Natural killer cell (primary cell): ENCODE results near the gene GFRA1. TPM values are rescaled to one million over a fixed set of nuclear protein-coding genes. Genes with fewer than 3 reads are reported as not detected.

Experiments used
- ATAC-seq, 3 donors: fragments of 150-1000 bp in 2 of 3; fragments of 200-7000 bp in 1 of 3; cut with Tn5 transposase; 1 replicate in 1 of 3; 2 replicates in 2 of 3; pipeline ENCODE4 v1.10.0; 2021; ENCODE audit warnings: mild to moderate bottlenecking in 2 of 3, moderate library complexity in 2 of 3
- DNase-seq, 2 donors: peaks; one replicate each; pipeline versions ENCODE4 v3.0.0 to v3.0.0-alpha.2; 2013 to 2021; ENCODE audit warnings: mixed read lengths in 1 of 2
- H3K27ac ChIP-seq: one replicate; pipeline ENCODE4 v1.5.1; 2013; ENCODE audit warnings: mild to moderate bottlenecking, low read length
- H3K27me3 ChIP-seq: one replicate; pipeline ENCODE4 v1.6.1; 2013; ENCODE audit warnings: low read length; ENCODE audit not compliant: control insufficient read depth, insufficient read depth
- H3K36me3 ChIP-seq: one replicate; pipeline ENCODE4 v1.6.1; 2013; ENCODE audit warnings: low read length; ENCODE audit not compliant: control insufficient read depth, insufficient read depth
- H3K4me1 ChIP-seq: one replicate; pipeline ENCODE4 v1.6.1; 2013; ENCODE audit warnings: low read length; ENCODE audit not compliant: control insufficient read depth, insufficient read depth
- H3K4me3 ChIP-seq: one replicate; pipeline ENCODE4 v1.5.1; 2013; ENCODE audit warnings: low read length
- H3K9me3 ChIP-seq: one replicate; pipeline ENCODE4 v1.6.1; 2013; ENCODE audit warnings: low read length; ENCODE audit not compliant: control insufficient read depth, insufficient read depth
- H3K27ac Mint-ChIP-seq, 2 donors: one replicate each; pipeline ENCODE4 v1.8.0; 2022; ENCODE audit warnings: mild to moderate bottlenecking in 2 of 2, mixed read lengths in 2 of 2, moderate library complexity in 1 of 2
- H3K27me3 Mint-ChIP-seq, 2 donors: one replicate each; pipeline ENCODE4 v1.8.0; 2022; ENCODE audit warnings: low read depth in 2 of 2, mixed read lengths in 2 of 2
- H3K36me3 Mint-ChIP-seq: one replicate; pipeline ENCODE4 v1.8.0; 2022; ENCODE audit warnings: mixed read lengths
- H3K4me1 Mint-ChIP-seq, 2 donors: one replicate each; pipeline ENCODE4 v1.8.0; 2022; ENCODE audit warnings: mixed read lengths in 2 of 2
- H3K4me3 Mint-ChIP-seq: one replicate; pipeline ENCODE4 v1.8.0; 2022; ENCODE audit warnings: mild to moderate bottlenecking, moderate library complexity, mixed read lengths
- H3K9me3 Mint-ChIP-seq, 2 donors: one replicate each; pipeline ENCODE4 v1.8.0; 2022; ENCODE audit warnings: mixed read lengths in 2 of 2
- CTCF ChIP-seq: fragments of 200-600 bp; IDR thresholded peaks from one replicate; pipeline ENCODE4 v1.8.0; 2022; ENCODE audit warnings: antibody characterized with exemption
- WGBS: methylation state at CpG from one replicate; pipeline ENCODE4 v1.1.7; 2013; ENCODE audit warnings: missing lambda C conversion rate; ENCODE audit not compliant: insufficient coverage; 5-methylcytosine and 5-hydroxymethylcytosine counted together
- intact Hi-C: fragments of 100-400 bp; cut with micrococcal nuclease; formaldehyde crosslinking; loops from one replicate; pipeline ENCODE4 v1.14.2; 2022
- total RNA-seq, 4 donors: library from RNA; stranded (reverse); fragments of 120-200 nt in 1 of 4; gene quantifications; one replicate each; pipeline versions ENCODE4 v1.2.3 to v1.2.4, GENCODE V29; 2013 to 2022

Gene GFRA1
- total RNA-seq, 3 donors from 2014 or later (not counting 1 experiment from before 2014, with no cell fraction given) = not detected

DNA sequence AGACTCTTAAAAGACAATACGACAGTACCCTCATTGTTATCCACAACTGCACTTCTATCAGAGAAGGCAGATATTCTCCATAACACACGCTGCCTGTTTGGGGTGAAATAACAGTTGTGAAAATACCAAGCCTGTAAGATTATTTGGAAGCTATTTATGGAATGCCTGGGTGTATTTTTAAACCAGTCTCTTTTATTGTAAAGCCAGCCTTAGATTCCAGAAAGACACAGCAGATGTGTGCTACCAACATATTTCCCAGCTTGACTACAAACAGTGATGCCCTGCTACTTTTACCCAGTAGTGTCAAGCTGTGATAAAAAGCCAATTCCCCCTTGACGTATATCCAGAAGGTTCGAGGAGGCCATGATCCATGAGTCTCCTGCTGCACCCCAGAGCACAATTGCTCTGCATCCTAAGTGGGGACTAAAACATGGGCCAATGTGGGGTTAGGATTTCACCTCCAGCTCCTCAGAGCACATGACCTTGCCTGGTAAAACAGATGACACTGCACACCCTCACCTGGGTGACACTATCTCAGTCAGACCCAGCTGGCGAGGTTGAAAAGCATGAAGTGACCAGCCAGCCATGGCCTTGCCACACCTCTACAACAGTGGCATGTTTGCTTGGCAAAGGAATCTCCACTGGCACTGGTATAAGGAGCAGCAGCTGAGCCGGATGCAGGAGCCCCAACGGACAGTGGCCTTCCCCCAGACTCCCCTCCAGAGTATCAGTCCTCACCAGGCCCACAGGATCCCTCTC, 62.2 kb downstream of the GFRA1 start:
- no peak for DNase-seq
- Mint-ChIP-seq H3K4me3 (no peak overlapping the region), H3K27me3 (no peaks in the 10 kb centered on the region), H3K4me1 (no peaks in the 10 kb centered on the region), H3K36me3 (no peaks in the 10 kb centered on the region), H3K9me3 (peaks cover 0 to 2% of the 10 kb centered on the region in 2 donors), H3K27ac (no peak overlapping the region)
- no peak overlapping the region for H3K27ac ChIP-seq
- no peaks in the 10 kb centered on the region for H3K9me3 ChIP-seq
- intact Hi-C loops = no loop called here
- no peak overlapping the region for H3K4me3 ChIP-seq
- no peaks in the 10 kb centered on the region for H3K4me1 ChIP-seq
- no peak for ATAC-seq
- no peaks in the 10 kb centered on the region for H3K27me3 ChIP-seq
- WGBS = 85% methylated on average over 5 of the region's 7 CpGs
- H3K36me3 ChIP-seq = no peaks in the 10 kb centered on the region
- no peak for TF ChIP-seq CTCF

DNA sequence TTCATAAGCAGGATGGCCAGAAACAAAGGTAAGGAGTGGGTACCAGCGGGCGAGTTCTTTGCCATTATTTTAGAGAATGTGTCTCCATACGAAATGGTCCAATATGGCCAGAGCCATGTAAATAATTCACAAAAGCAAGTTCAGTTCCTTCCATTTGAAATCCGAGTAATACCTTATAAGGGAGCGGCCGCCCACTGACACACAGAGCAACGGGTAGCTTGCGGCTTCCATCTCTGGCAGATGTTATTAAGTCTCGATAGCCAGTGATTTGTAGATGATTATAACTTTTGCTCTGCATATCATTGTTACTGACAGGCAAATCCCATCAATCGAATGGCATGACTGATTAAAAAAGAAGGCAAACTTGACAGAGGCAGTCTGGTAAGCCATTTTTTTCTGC, 63.2 kb downstream of the GFRA1 start:
- Histone ChIP-seq H3K27ac (no peak overlapping the region), H3K27me3 (no peaks in the 10 kb centered on the region), H3K9me3 (no peaks in the 10 kb centered on the region), H3K4me1 (no peaks in the 10 kb centered on the region), H3K4me3 (no peak overlapping the region), H3K36me3 (no peaks in the 10 kb centered on the region)
- H3K9me3 Mint-ChIP-seq = peaks cover 0 to 2% of the 10 kb centered on the region in 2 donors
- no peak for TF ChIP-seq CTCF
- no peak overlapping the region for H3K4me3 Mint-ChIP-seq
- no peaks in the 10 kb centered on the region for H3K27me3 Mint-ChIP-seq
- no peaks in the 10 kb centered on the region for H3K4me1 Mint-ChIP-seq
- no peak overlapping the region for H3K27ac Mint-ChIP-seq
- ATAC-seq (no peak), DNase-seq (no peak)
- intact Hi-C loops = no loop called here
- H3K36me3 Mint-ChIP-seq = no peaks in the 10 kb centered on the region
- 87% methylated on average over 10 of the region's 10 CpGs for WGBS

DNA sequence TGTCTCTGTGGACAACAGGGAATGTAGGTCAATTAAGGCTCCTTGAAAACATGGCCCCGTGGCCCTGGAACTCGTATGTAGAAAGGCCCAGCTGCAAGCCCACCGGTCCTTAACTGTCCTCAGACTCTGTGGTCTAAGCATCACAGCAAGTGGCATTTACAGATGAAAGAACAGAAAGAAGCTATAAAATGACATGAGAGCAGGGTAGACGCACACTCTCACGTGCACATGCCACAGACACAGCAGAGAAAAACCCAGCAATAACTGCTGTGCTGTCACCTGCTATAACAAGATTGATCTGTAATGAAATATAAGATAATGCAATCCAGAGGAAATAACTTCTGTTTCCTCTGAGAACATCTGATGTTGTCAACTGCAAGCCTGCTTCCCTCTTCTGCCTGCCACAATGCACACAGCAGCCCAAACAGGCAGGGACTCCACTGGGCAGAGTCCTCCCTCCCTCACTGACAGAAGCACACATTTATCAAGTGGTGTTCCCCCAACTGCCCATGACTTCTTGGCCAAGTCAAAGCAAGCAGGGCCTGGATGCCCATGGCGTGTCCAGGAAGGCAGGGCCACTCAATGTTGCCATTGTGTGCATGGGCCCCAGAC, 63.9 kb downstream of the GFRA1 start:
- no peak overlapping the region for H3K4me3 ChIP-seq
- TF ChIP-seq CTCF = no peak
- no peaks in the 10 kb centered on the region for H3K9me3 ChIP-seq
- Mint-ChIP-seq H3K27ac (no peak overlapping the region), H3K36me3 (no peaks in the 10 kb centered on the region), H3K4me3 (no peak overlapping the region), H3K27me3 (no peaks in the 10 kb centered on the region), H3K9me3 (peaks cover 0 to 2% of the 10 kb centered on the region in 2 donors), H3K4me1 (no peaks in the 10 kb centered on the region)
- H3K27me3 ChIP-seq = no peaks in the 10 kb centered on the region
- H3K36me3 ChIP-seq = no peaks in the 10 kb centered on the region
- DNase-seq (no peak), ATAC-seq (no peak)
- no peak overlapping the region for H3K27ac ChIP-seq
- no peaks in the 10 kb centered on the region for H3K4me1 ChIP-seq
- intact Hi-C loops = no loop called here
- 14% methylated on average over 6 of the region's 6 CpGs for WGBS
